ENCODE measurements around the gene USP35. TPM values are rescaled to one million over a fixed set of nuclear protein-coding genes. Genes with fewer than 3 reads are reported as not detected.

Gene USP35
- total RNA-seq, 4 donors from 2014 or later: 7.1 to 14.5 (median 10.6) TPM

GRCh38 chr11:78223320-78223954 is 34.7 kb downstream of the USP35 start:
- H3K4me3 ChIP-seq: no peak overlapping the region
- H3K4me1 ChIP-seq: peaks cover 0 to 3% (median 0%) of the 10 kb centered on the region in 3 donors
- no peaks in the 10 kb centered on the region for H3K27me3 ChIP-seq
- H3K36me3 ChIP-seq: peaks cover 0 to 83% of the 10 kb centered on the region in 2 donors
- TF ChIP-seq POLR2AphosphoS5 (IDR thresholded peaks at IDR 0.05) (no peak), EP300 (IDR thresholded peaks at IDR 0.05) (no peak), POLR2A (IDR thresholded peaks at IDR 0.05) (no peak), CTCF (IDR thresholded peaks at IDR 0.05) (no peak)
- 60 to 93% methylated on average over 1 to 4 of the region's 9 CpGs for WGBS, 2 donors (ENCODE audit: low coverage in 1 of 2)
- ATAC-seq: no peak
- no peaks in the 10 kb centered on the region for H3K9me3 ChIP-seq
- H3K27ac ChIP-seq: no peak overlapping the region

GRCh38 chr11:78224506-78224905 is 35.8 kb downstream of the USP35 start:
- 83 to 86% methylated on average over 3 of the region's 4 CpGs for WGBS, 2 donors (ENCODE audit: low coverage in 1 of 2)
- no peak for TF ChIP-seq POLR2AphosphoS5 (IDR thresholded peaks at IDR 0.05)
- no peak for TF ChIP-seq POLR2A (IDR thresholded peaks at IDR 0.05)
- no peak for TF ChIP-seq CTCF (IDR thresholded peaks at IDR 0.05)
- no peak for TF ChIP-seq EP300 (IDR thresholded peaks at IDR 0.05)
- H3K36me3 ChIP-seq: peaks cover 0 to 73% of the 10 kb centered on the region in 2 donors

GRCh38 chr11:78224906-78225420 is 36.2 kb downstream of the USP35 start:
- no peaks in the 10 kb centered on the region for H3K27me3 ChIP-seq
- WGBS, 2 donors (ENCODE audit: low coverage in 1 of 2): 88 to 98% methylated on average over 4 to 5 of the region's 7 CpGs
- H3K27ac ChIP-seq: no peak overlapping the region
- no peak for TF ChIP-seq EP300 (IDR thresholded peaks at IDR 0.05)
- no peak for TF ChIP-seq POLR2A (IDR thresholded peaks at IDR 0.05)
- TF ChIP-seq POLR2AphosphoS5 (IDR thresholded peaks at IDR 0.05): no peak
- TF ChIP-seq CTCF (IDR thresholded peaks at IDR 0.05): no peak
- no peak for ATAC-seq
- no peaks in the 10 kb centered on the region for H3K9me3 ChIP-seq
- H3K4me1 ChIP-seq: peaks cover 0 to 18% (median 0%) of the 10 kb centered on the region in 3 donors
- H3K4me3 ChIP-seq: no peak overlapping the region
- H3K36me3 ChIP-seq: peaks cover 0 to 68% of the 10 kb centered on the region in 2 donors

More at GRCh38 chr11:78224506-78224905, 35.8 kb downstream of the USP35 start:
- Histone ChIP-seq H3K9me3 (no peaks in the 10 kb centered on the region), H3K4me1 (peaks cover 0 to 14% (median 0%) of the 10 kb centered on the region in 3 donors), H3K27ac (no peak overlapping the region), H3K27me3 (no peaks in the 10 kb centered on the region), H3K4me3 (no peak overlapping the region)
- no peak for ATAC-seq

GRCh38 chr11:78226684-78227680 is 38.3 kb downstream of the USP35 start:
- TF ChIP-seq POLR2A (IDR thresholded peaks at IDR 0.05) (no peak), CTCF (IDR thresholded peaks at IDR 0.05) (no peak), POLR2AphosphoS5 (IDR thresholded peaks at IDR 0.05) (no peak), EP300 (IDR thresholded peaks at IDR 0.05) (no peak)
- Histone ChIP-seq H3K9me3 (no peaks in the 10 kb centered on the region), H3K4me1 (peaks cover 0 to 39% (median 8%) of the 10 kb centered on the region in 3 donors), H3K27me3 (no peaks in the 10 kb centered on the region), H3K36me3 (peaks cover 0 to 48% of the 10 kb centered on the region in 2 donors), H3K4me3 (no peak overlapping the region), H3K27ac (no peak overlapping the region)
- no peak for ATAC-seq
- WGBS, 2 donors (ENCODE audit: low coverage in 1 of 2): 94 to 100% methylated on average over 2 to 7 of the region's 12 CpGs
